Measurements from ENCODE around the gene FAM72C.
"Not testable (repeated sequence)": the region's sequence is repeated elsewhere in the genome, so short reads cannot be mapped to it uniquely, and the experiment has no call there.

The FAM72C gene

GRCh38 chr1:143984721-143985473 is 13.1 kb upstream of the FAM72C start:
- not testable (repeated sequence) for DNase-seq (ENCODE audit: low spot score)

- not testable (repeated sequence) for DNase-seq (ENCODE audit: low spot score)
Observed at GRCh38 chr1:143974416-143974815, 2.6 kb upstream of the FAM72C start.

GRCh38 chr1:143973876-143974414 is 2.2 kb upstream of the FAM72C start:
- DNase-seq (ENCODE audit: low spot score): not testable (repeated sequence)

GRCh38 chr1:143972753-143973326 is 1.1 kb upstream of the FAM72C start:
- DNase-seq (ENCODE audit: low spot score): not testable (repeated sequence)

- not testable (repeated sequence) for DNase-seq (ENCODE audit: low spot score)
Observed at GRCh38 chr1:143965860-143966259, 5.9 kb downstream of the FAM72C start.

GRCh38 chr1:143964294-143964693 is 7.5 kb downstream of the FAM72C start:
- not testable (repeated sequence) for DNase-seq (ENCODE audit: low spot score)

- DNase-seq (ENCODE audit: low spot score): not testable (repeated sequence)
Observed at GRCh38 chr1:143955930-143956329, 15.9 kb downstream of the FAM72C start.

- DNase-seq (ENCODE audit: low spot score): not testable (repeated sequence)
Observed at GRCh38 chr1:143952913-143953312, 18.9 kb downstream of the FAM72C start.

- not testable (repeated sequence) for DNase-seq (ENCODE audit: low spot score)
Observed at GRCh38 chr1:143951485-143952391, 20.0 kb downstream of the FAM72C start.

GRCh38 chr1:143947749-143948148 is 24.0 kb downstream of the FAM72C start:
- not testable (repeated sequence) for DNase-seq (ENCODE audit: low spot score)

GRCh38 chr1:143945253-143945652 is 26.5 kb downstream of the FAM72C start:
- DNase-seq (ENCODE audit: low spot score): not testable (repeated sequence)

- DNase-seq (ENCODE audit: low spot score): not testable (repeated sequence)
Observed at GRCh38 chr1:143944576-143945240, 27.1 kb downstream of the FAM72C start.

- not testable (repeated sequence) for DNase-seq (ENCODE audit: low spot score)
Observed at GRCh38 chr1:143943319-143943978, 28.3 kb downstream of the FAM72C start.

GRCh38 chr1:143942238-143942860 is 29.4 kb downstream of the FAM72C start:
- DNase-seq (ENCODE audit: low spot score): not testable (repeated sequence)

GRCh38 chr1:143939666-143940065 is 32.1 kb downstream of the FAM72C start:
- not testable (repeated sequence) for DNase-seq (ENCODE audit: low spot score)

GRCh38 chr1:143938922-143939321 is 32.9 kb downstream of the FAM72C start:
- DNase-seq (ENCODE audit: low spot score): not testable (repeated sequence)

GRCh38 chr1:143936457-143937115 is 35.2 kb downstream of the FAM72C start:
- not testable (repeated sequence) for DNase-seq (ENCODE audit: low spot score)

- not testable (repeated sequence) for DNase-seq (ENCODE audit: low spot score)
Observed at GRCh38 chr1:143919127-143919526, 52.7 kb downstream of the FAM72C start.

- DNase-seq (ENCODE audit: low spot score): not testable (repeated sequence)
Observed at GRCh38 chr1:143918552-143918951, 53.2 kb downstream of the FAM72C start.

- not testable (repeated sequence) for DNase-seq (ENCODE audit: low spot score)
Observed at GRCh38 chr1:143913705-143914104, 58.1 kb downstream of the FAM72C start.

All from LoVo (cell line).